Keratinocyte (primary cell): ENCODE data around the gene ZNF74. TPM values are rescaled to one million over a fixed set of nuclear protein-coding genes. Genes with fewer than 3 reads are reported as not detected.
"Not testable (repeated sequence)": the region's sequence is repeated elsewhere in the genome, so short reads cannot be mapped to it uniquely, and the experiment has no call there.

ENCODE experiments used
- DNase-seq: peaks from one replicate; pipeline ENCODE4 v3.0.0-alpha.2; 2011; ENCODE audit warnings: low read depth, missing footprints, low spot score
- FAIRE-seq: peaks from 2 replicates; lab custom pipeline; 2011; peaks lifted over from hg19 to GRCh38; lab: Jason Lieb, UNC
- H2AFZ ChIP-seq: 2 replicates; pipeline ENCODE4 v1.6.0; 2012; ENCODE audit warnings: low read length, control low read depth, inconsistent platforms; ENCODE audit not compliant: control insufficient read depth
- H3K27ac ChIP-seq: 2 replicates; pipeline ENCODE4 v1.5.1; 2011; ENCODE audit warnings: low read length; ENCODE audit not compliant: control insufficient read depth, insufficient read depth
- H3K27me3 ChIP-seq: 3 replicates; pipeline ENCODE4 v1.6.0; 2011; ENCODE audit warnings: low read length; ENCODE audit not compliant: control insufficient read depth, insufficient read depth; ENCODE audit errors: extremely low read depth
- H3K36me3 ChIP-seq, 2 experiments: 2 replicates in 1 of 2; 3 replicates in 1 of 2; pipeline ENCODE4 v1.5.1; 2011; ENCODE audit warnings: low read length in 2 of 2, mild to moderate bottlenecking in 1 of 2; ENCODE audit not compliant: control insufficient read depth in 2 of 2, insufficient read depth in 2 of 2; ENCODE audit errors: extremely low read depth in 1 of 2
- H3K4me1 ChIP-seq: 3 replicates; pipeline ENCODE4 v1.5.1; 2011; ENCODE audit warnings: low read length; ENCODE audit not compliant: control insufficient read depth, insufficient read depth; ENCODE audit errors: extremely low read depth
- H3K4me2 ChIP-seq: 3 replicates; pipeline ENCODE4 v1.6.0; 2011; ENCODE audit warnings: low read depth, low read length; ENCODE audit not compliant: control insufficient read depth, insufficient read depth; ENCODE audit errors: extremely low read depth
- H3K4me3 ChIP-seq, 3 experiments: fragments of 200-600 bp in 1 of 3; sonication (generic) in 1 of 3; 2 replicates in 2 of 3; 3 replicates in 1 of 3; pipeline ENCODE4 v1.5.1; 2011 to 2016; ENCODE audit warnings: low read length in 3 of 3, mild to moderate bottlenecking in 3 of 3, control low read depth in 2 of 3, inconsistent platforms in 1 of 3, low read depth in 1 of 3, mixed read lengths in 1 of 3, mixed run types in 1 of 3, moderate library complexity in 1 of 3; ENCODE audit not compliant: control insufficient read depth in 2 of 3, insufficient read depth in 2 of 3; ENCODE audit errors: extremely low read depth in 1 of 3
- H3K79me2 ChIP-seq: 2 replicates; pipeline ENCODE4 v1.6.0; 2012; ENCODE audit warnings: low read length; ENCODE audit not compliant: control insufficient read depth, insufficient read depth
- H3K9ac ChIP-seq: 3 replicates; pipeline ENCODE4 v1.6.0; 2011; ENCODE audit warnings: low read length; ENCODE audit not compliant: control insufficient read depth, insufficient read depth; ENCODE audit errors: extremely low read depth
- H3K9me1 ChIP-seq: 3 replicates; pipeline ENCODE4 v1.6.0; 2011; ENCODE audit warnings: low read length; ENCODE audit not compliant: control insufficient read depth, insufficient read depth; ENCODE audit errors: extremely low read depth
- H3K9me3 ChIP-seq: 2 replicates; pipeline ENCODE4 v1.5.1; 2012; ENCODE audit warnings: low read depth, low read length; ENCODE audit not compliant: control insufficient read depth
- H4K20me1 ChIP-seq: 3 replicates; pipeline ENCODE4 v1.6.0; 2011; ENCODE audit warnings: low read length; ENCODE audit not compliant: control insufficient read depth, insufficient read depth; ENCODE audit errors: extremely low read depth
- dilution Hi-C: fragments of 300-500 bp; cut with MboI; formaldehyde crosslinking; loops from one replicate; pipeline ENCODE4 v1.7.0; 2020; ENCODE audit warnings: low sequenced_read_pairs; ENCODE audit not compliant: extremely low pct_ligation_motif_present
- polyA plus RNA-seq, 5 experiments: library from polyadenylated mRNA; depleted of rRNA in 3 of 5; stranded (reverse) in 3 of 5; stranded (forward) in 1 of 5; unstranded in 1 of 5; fragments of >200 nt; gene quantifications; 1 replicate in 1 of 5; 2 replicates in 3 of 5; 3 replicates in 1 of 5; pipeline versions ENCODE4 v1.2.1 to v1.2.3, GENCODE V29; 2011 to 2012; ENCODE audit warnings: missing spikeins in 2 of 5, low read depth in 1 of 5, low replicate concordance in 1 of 5

The ZNF74 gene
- polyA plus RNA-seq, 1 donor (not counting 4 experiments of a cell fraction or from before 2014, with no cell fraction given) = 5.2 TPM

GRCh38 chr22:20358503-20359239 lies 35.3 kb upstream of the ZNF74 start:
- H3K4me3 ChIP-seq, FAIRE-seq, H3K4me1 ChIP-seq, H3K79me2 ChIP-seq, H3K9me3 ChIP-seq, H2AFZ ChIP-seq, H3K36me3 ChIP-seq, DNase-seq, H3K27me3 ChIP-seq, H3K9me1 ChIP-seq, H3K27ac ChIP-seq, H3K9ac ChIP-seq, H4K20me1 ChIP-seq, H3K4me2 ChIP-seq, dilution Hi-C loops: not testable (repeated sequence)

GRCh38 chr22:20360261-20360660 lies 33.7 kb upstream of the ZNF74 start:
- H3K4me2 ChIP-seq, DNase-seq, FAIRE-seq, H3K4me1 ChIP-seq, H3K9ac ChIP-seq, H4K20me1 ChIP-seq, H3K9me3 ChIP-seq, H3K79me2 ChIP-seq, H3K9me1 ChIP-seq, H3K36me3 ChIP-seq, H2AFZ ChIP-seq, H3K27me3 ChIP-seq, dilution Hi-C loops, H3K27ac ChIP-seq, H3K4me3 ChIP-seq: not testable (repeated sequence)

- H3K9ac ChIP-seq, H3K27me3 ChIP-seq, H3K9me3 ChIP-seq, H3K79me2 ChIP-seq, H3K4me1 ChIP-seq, dilution Hi-C loops, H3K9me1 ChIP-seq, H4K20me1 ChIP-seq, H3K36me3 ChIP-seq, FAIRE-seq, H3K4me2 ChIP-seq, H2AFZ ChIP-seq, DNase-seq, H3K27ac ChIP-seq, H3K4me3 ChIP-seq: not testable (repeated sequence)
Observed at GRCh38 chr22:20360866-20361751, 32.8 kb upstream of the ZNF74 start.

GRCh38 chr22:20361752-20362229 lies 32.2 kb upstream of the ZNF74 start:
- H3K4me3 ChIP-seq, H3K27ac ChIP-seq, H3K9me1 ChIP-seq, H3K4me2 ChIP-seq, H3K9me3 ChIP-seq, H3K9ac ChIP-seq, H3K36me3 ChIP-seq, H3K27me3 ChIP-seq, H2AFZ ChIP-seq, H3K4me1 ChIP-seq, H4K20me1 ChIP-seq, FAIRE-seq, dilution Hi-C loops, H3K79me2 ChIP-seq, DNase-seq: not testable (repeated sequence)
